Measurements from ENCODE around the gene TMEM87B. TPM values are rescaled to one million over a fixed set of nuclear protein-coding genes. Genes with fewer than 3 reads are reported as not detected.

The TMEM87B gene
- total RNA-seq, 1 experiment from 2014 or later, result 14.8 TPM

GRCh38 chr2:112074506-112074905 lies 19.4 kb downstream of the TMEM87B start:
- Histone ChIP-seq H2AFZ (ENCODE audit: low read depth, low read length, poor library complexity, severe bottlenecking) (no peak overlapping the region), H3K4me3 (replicated peaks in 1 of 2; ENCODE audit: low read depth in 1 of 2, low read length in 2 of 2) (no peak overlapping the region), H3K4me2 (ENCODE audit: low read length) (no peak overlapping the region), H3K9me2 (ENCODE audit: insufficient read depth) (no peaks in the 10 kb centered on the region), H3K27me3 (ENCODE audit: insufficient read depth, low read length) (no peaks in the 10 kb centered on the region), H3K9ac (ENCODE audit: low read length) (no peak overlapping the region), H3K4me1 (ENCODE audit: control insufficient read depth in 1 of 2, insufficient read depth in 2 of 2, low read length in 2 of 2) (peaks cover 0 to 6% of the 10 kb centered on the region in 2 experiments; a peak in 1 of 4 replicates), H4K20me1 (ENCODE audit: insufficient read depth) (no peaks in the 10 kb centered on the region), H3K27ac (ENCODE audit: low read depth, low read length) (no peak overlapping the region), H3K9me3 (ENCODE audit: control insufficient read depth in 1 of 2, insufficient read depth in 1 of 2, low read depth in 1 of 2, low read length in 2 of 2) (0 out of 4 replicates have a peak, but pooled peaks cover 0 to 3% of the 10 kb centered on the region in 2 experiments), H3K36me3 (ENCODE audit: control insufficient read depth in 1 of 2, insufficient read depth in 2 of 2, low read length in 2 of 2) (0 out of 4 replicates have a peak, but pooled peaks cover 0 to 4% of the 10 kb centered on the region in 2 experiments), H3K79me2 (ENCODE audit: insufficient read depth, low read length) (0 out of 2 replicates have a peak, but pooled peaks cover 3% of the 10 kb centered on the region)
- POLR2A ChIA-PET, result no interaction called here
- no peak for TF ChIP-seq ATF3 (IDR thresholded peaks at IDR 0.05)
- TF ChIP-seq ZNF274 (IDR thresholded peaks at IDR 0.05; ENCODE audit: low read depth, low read length), result no peak
- no peak for TF ChIP-seq JUND (IDR thresholded peaks at IDR 0.05)
- TF ChIP-seq SRF (IDR thresholded peaks at IDR 0.05; ENCODE audit: low read depth), result no peak
- no TSS peak for BruUV-seq (replicated peaks)
- intact Hi-C loops (cut with micrococcal nuclease), result no loop called here
- RAD21 ChIA-PET (ENCODE audit: low non-redundant PET in 1 of 2, low total read pairs in 2 of 2, uncharacterized antibody in 2 of 2, unreplicated experiment in 2 of 2), result interaction anchor here in 1 of 2 experiments (0.6 kb wide), 1 partner anchor 170 kb away, joined by 3 read pairs; no protein-coding TSS in a partner anchor
- no peak for DNase-seq (ENCODE audit: low read depth, low spot score)
- no peak for ATAC-seq
- CTCF ChIA-PET, result no interaction called here

GRCh38 chr2:112075490-112076260 lies 20.6 kb downstream of the TMEM87B start:
- ATAC-seq, result no peak
- H3K27ac ChIP-seq (ENCODE audit: low read depth, low read length), result no peak overlapping the region

More at GRCh38 chr2:112075490-112076260, 20.6 kb downstream of the TMEM87B start:
- H3K4me1 ChIP-seq (ENCODE audit: control insufficient read depth in 1 of 2, insufficient read depth in 2 of 2, low read length in 2 of 2), result peaks cover 0 to 6% of the 10 kb centered on the region in 2 experiments; a peak in 1 of 4 replicates
- H3K79me2 ChIP-seq (ENCODE audit: insufficient read depth, low read length), result 0 out of 2 replicates have a peak, but pooled peaks cover 3% of the 10 kb centered on the region
- no peak overlapping the region for H3K4me3 ChIP-seq (replicated peaks in 1 of 2; ENCODE audit: low read depth in 1 of 2, low read length in 2 of 2)
- no TSS peak for BruUV-seq (replicated peaks)
- POLR2A ChIA-PET, result no interaction called here
- H3K9me3 ChIP-seq (ENCODE audit: control insufficient read depth in 1 of 2, insufficient read depth in 1 of 2, low read depth in 1 of 2, low read length in 2 of 2), result 0 out of 4 replicates have a peak, but pooled peaks cover 0 to 3% of the 10 kb centered on the region in 2 experiments
- 0 out of 4 replicates have a peak, but pooled peaks cover 0 to 4% of the 10 kb centered on the region in 2 experiments for H3K36me3 ChIP-seq (ENCODE audit: control insufficient read depth in 1 of 2, insufficient read depth in 2 of 2, low read length in 2 of 2)
- H3K9ac ChIP-seq (ENCODE audit: low read length), result no peak overlapping the region
- H3K9me2 ChIP-seq (ENCODE audit: insufficient read depth), result no peaks in the 10 kb centered on the region
- no peak for DNase-seq (ENCODE audit: low read depth, low spot score)
- intact Hi-C loops (cut with micrococcal nuclease), result no loop called here
- no peaks in the 10 kb centered on the region for H4K20me1 ChIP-seq (ENCODE audit: insufficient read depth)
- no peaks in the 10 kb centered on the region for H3K27me3 ChIP-seq (ENCODE audit: insufficient read depth, low read length)
- H2AFZ ChIP-seq (ENCODE audit: low read depth, low read length, poor library complexity, severe bottlenecking), result no peak overlapping the region
- RAD21 ChIA-PET (ENCODE audit: low non-redundant PET in 1 of 2, low total read pairs in 2 of 2, uncharacterized antibody in 2 of 2, unreplicated experiment in 2 of 2), result no interaction called here
- CTCF ChIA-PET, result no interaction called here
- no peak for TF ChIP-seq CTCF (IDR thresholded peaks at IDR 0.05 in 2 of 3, conservative IDR thresholded peaks at IDR 0.05 in 1 of 3; ENCODE audit: borderline replicate concordance in 1 of 3, insufficient read depth in 1 of 3, low read depth in 2 of 3, low read length in 2 of 3)
- TF ChIP-seq SIN3A (IDR thresholded peaks at IDR 0.05; ENCODE audit: low read depth), result no peak
- no peak for TF ChIP-seq JUND (IDR thresholded peaks at IDR 0.05)
- TF ChIP-seq SRF (IDR thresholded peaks at IDR 0.05; ENCODE audit: low read depth), result no peak
- no peak for TF ChIP-seq EGR1 (IDR thresholded peaks at IDR 0.05; ENCODE audit: low read depth)
- TF ChIP-seq ZFX (IDR thresholded peaks at IDR 0.05), result no peak
- TF ChIP-seq CBX3 (IDR thresholded peaks at IDR 0.05; ENCODE audit: low read depth), result no peak
- TF ChIP-seq ELF1 (IDR thresholded peaks at IDR 0.05; ENCODE audit: borderline replicate concordance, low read depth), result no peak
- TF ChIP-seq EZH2 (IDR thresholded peaks at IDR 0.05), result no peak
- no peak for TF ChIP-seq SP1 (IDR thresholded peaks at IDR 0.05; ENCODE audit: low read depth)
- no peak overlapping the region for H3K4me2 ChIP-seq (ENCODE audit: low read length)

All from HCT116 (cell line).